ENCODE results near the gene CAB39. TPM values are rescaled to one million over a fixed set of nuclear protein-coding genes. Genes with fewer than 3 reads are reported as not detected.
A peak's percentile ranks its signal among the peaks of the same experiment; 100 is the strongest.

The CAB39 gene
- total RNA-seq, 2 experiments from 2014 or later, result 128 to 129 TPM

- Mint-ChIP-seq H3K27ac (peak overlapping the region; percentile 61), H3K27me3 (no peaks in the 10 kb centered on the region), H3K9me3 (no peaks in the 10 kb centered on the region), H3K4me1 (ENCODE audit: low read depth) (peaks cover 89% of the 10 kb centered on the region), H3K4me3 (no peak overlapping the region), H3K36me3 (peaks cover 64% of the 10 kb centered on the region)
- ChIA-PET POLR2A (no interaction called here), CTCF (interaction anchor here (1.4 kb wide), 1 partner anchor 22 kb away, joined by 4 read pairs; no protein-coding TSS in a partner anchor)
- intact Hi-C loops (cut with micrococcal nuclease), result no loop called here
- DNase-seq, result no peak
These were observed 63.1 kb downstream of the CAB39 start for GRCh38 chr2:230775737-230776136.

GRCh38 chr2:230777721-230778120 is 65.1 kb downstream of the CAB39 start:
- no peaks in the 10 kb centered on the region for H3K27me3 Mint-ChIP-seq
- no peaks in the 10 kb centered on the region for H3K9me3 Mint-ChIP-seq
- H3K27ac Mint-ChIP-seq, result peak overlapping the region; percentile 74
- intact Hi-C loops (cut with micrococcal nuclease), result no loop called here
- peaks cover 63% of the 10 kb centered on the region for H3K36me3 Mint-ChIP-seq
- peaks cover 87% of the 10 kb centered on the region for H3K4me1 Mint-ChIP-seq (ENCODE audit: low read depth)
- no peak for DNase-seq
- ChIA-PET POLR2A (interaction anchor here (1.4 kb wide), 1 partner anchor 16 kb away, joined by 4 read pairs; no protein-coding TSS in a partner anchor), CTCF (interaction anchor here (0.6 to 1.4 kb wide), 2 partner anchors 16 to 64 kb away, joined by 4 to 7 read pairs; no protein-coding TSS in a partner anchor)
- no peak overlapping the region for H3K4me3 Mint-ChIP-seq

- no peak overlapping the region for H3K4me3 Mint-ChIP-seq
- intact Hi-C loops (cut with micrococcal nuclease), result no loop called here
- CTCF ChIA-PET, result interaction anchor here (1.0 to 1.6 kb wide), 3 partner anchors 15 to 20 kb away, joined by 3 to 7 read pairs (median 5); no protein-coding TSS in a partner anchor
- peak overlapping the region; percentile 74 for H3K27ac Mint-ChIP-seq
- H3K4me1 Mint-ChIP-seq (ENCODE audit: low read depth), result peaks cover 80% of the 10 kb centered on the region
- H3K36me3 Mint-ChIP-seq, result peaks cover 58% of the 10 kb centered on the region
- no peak for DNase-seq
- no peaks in the 10 kb centered on the region for H3K27me3 Mint-ChIP-seq
- POLR2A ChIA-PET, result interaction anchor here (1.4 kb wide), 1 partner anchor 16 kb away, joined by 4 read pairs; no protein-coding TSS in a partner anchor
- no peaks in the 10 kb centered on the region for H3K9me3 Mint-ChIP-seq
These were observed 65.9 kb downstream of the CAB39 start for GRCh38 chr2:230778350-230779063.

GRCh38 chr2:230779126-230779525 is 66.5 kb downstream of the CAB39 start:
- no peaks in the 10 kb centered on the region for H3K9me3 Mint-ChIP-seq
- H3K36me3 Mint-ChIP-seq, result peaks cover 58% of the 10 kb centered on the region
- H3K27ac Mint-ChIP-seq, result peak overlapping the region; percentile 84
- intact Hi-C loops (cut with micrococcal nuclease), result no loop called here
- no peaks in the 10 kb centered on the region for H3K27me3 Mint-ChIP-seq
- peaks cover 80% of the 10 kb centered on the region for H3K4me1 Mint-ChIP-seq (ENCODE audit: low read depth)
- ChIA-PET CTCF (interaction anchor here (1.0 to 1.6 kb wide), 3 partner anchors 15 to 19 kb away, joined by 3 to 7 read pairs (median 5); no protein-coding TSS in a partner anchor), POLR2A (interaction anchor here (1.4 kb wide), 1 partner anchor 15 kb away, joined by 4 read pairs; no protein-coding TSS in a partner anchor)
- peak; percentile 54 for DNase-seq
- no peak overlapping the region for H3K4me3 Mint-ChIP-seq

GRCh38 chr2:230779607-230780006 is 67.0 kb downstream of the CAB39 start:
- ChIA-PET POLR2A (no interaction called here), CTCF (interaction anchor here (1.0 to 1.6 kb wide), 2 partner anchors 17 to 19 kb away, joined by 3 to 5 read pairs; no protein-coding TSS in a partner anchor)
- peaks cover 60% of the 10 kb centered on the region for H3K36me3 Mint-ChIP-seq
- no peak overlapping the region for H3K4me3 Mint-ChIP-seq
- H3K9me3 Mint-ChIP-seq, result no peaks in the 10 kb centered on the region
- no peaks in the 10 kb centered on the region for H3K27me3 Mint-ChIP-seq
- peaks cover 81% of the 10 kb centered on the region for H3K4me1 Mint-ChIP-seq (ENCODE audit: low read depth)
- H3K27ac Mint-ChIP-seq, result peak overlapping the region; percentile 84
- intact Hi-C loops (cut with micrococcal nuclease), result no loop called here
- no peak for DNase-seq

GRCh38 chr2:230781130-230781797 is 68.6 kb downstream of the CAB39 start:
- ChIA-PET POLR2A (interaction anchor here (1.0 to 3.4 kb wide), 3 partner anchors 12 to 67 kb away, joined by 3 to 20 read pairs (median 6); no protein-coding TSS in a partner anchor), CTCF (interaction anchor here (0.6 to 1.9 kb wide), 3 partner anchors 11 to 90 kb away, joined by 3 to 9 read pairs (median 6); no protein-coding TSS in a partner anchor)
- Mint-ChIP-seq H3K4me3 (peak overlapping the region; percentile 2), H3K4me1 (ENCODE audit: low read depth) (peaks cover 80% of the 10 kb centered on the region), H3K36me3 (peaks cover 63% of the 10 kb centered on the region), H3K27ac (peak overlapping the region; percentile 84), H3K27me3 (no peaks in the 10 kb centered on the region), H3K9me3 (no peaks in the 10 kb centered on the region)
- intact Hi-C loops (cut with micrococcal nuclease), result loop anchor here (1.0 kb wide), 2 partner anchors 13 to 120 kb away; no protein-coding TSS in a partner anchor
- DNase-seq, result peak; percentile 74

- no peaks in the 10 kb centered on the region for H3K27me3 Mint-ChIP-seq
- ChIA-PET POLR2A (interaction anchor here (0.6 to 3.4 kb wide), 2 partner anchors 10 to 15 kb away, joined by 3 to 20 read pairs; no protein-coding TSS in a partner anchor), CTCF (interaction anchor here (0.6 to 0.9 kb wide), 2 partner anchors 10 to 68 kb away, joined by 3 read pairs; no protein-coding TSS in a partner anchor)
- H3K36me3 Mint-ChIP-seq, result peaks cover 66% of the 10 kb centered on the region
- no peak overlapping the region for H3K4me3 Mint-ChIP-seq
- peaks cover 13% of the 10 kb centered on the region for H3K9me3 Mint-ChIP-seq
- no peak for DNase-seq
- peak overlapping the region; percentile 15 for H3K27ac Mint-ChIP-seq
- intact Hi-C loops (cut with micrococcal nuclease), result no loop called here
- peaks cover 73% of the 10 kb centered on the region for H3K4me1 Mint-ChIP-seq (ENCODE audit: low read depth)
These were observed 70.5 kb downstream of the CAB39 start for GRCh38 chr2:230783101-230783500.

- ChIA-PET POLR2A (no interaction called here), CTCF (interaction anchor here (1.0 kb wide), 1 partner anchor 9 kb away, joined by 3 read pairs; no protein-coding TSS in a partner anchor)
- Mint-ChIP-seq H3K27ac (peak overlapping the region; percentile 33), H3K4me3 (no peak overlapping the region), H3K4me1 (ENCODE audit: low read depth) (peaks cover 69% of the 10 kb centered on the region), H3K36me3 (peaks cover 70% of the 10 kb centered on the region), H3K9me3 (peaks cover 26% of the 10 kb centered on the region), H3K27me3 (no peaks in the 10 kb centered on the region)
- intact Hi-C loops (cut with micrococcal nuclease), result no loop called here
- DNase-seq, result no peak
These were observed 72.2 kb downstream of the CAB39 start for GRCh38 chr2:230784795-230785194.

GRCh38 chr2:230785346-230785745 is 72.7 kb downstream of the CAB39 start:
- Mint-ChIP-seq H3K4me3 (no peak overlapping the region), H3K36me3 (peaks cover 71% of the 10 kb centered on the region), H3K4me1 (ENCODE audit: low read depth) (peaks cover 69% of the 10 kb centered on the region), H3K27me3 (no peaks in the 10 kb centered on the region), H3K27ac (peak overlapping the region; percentile 33), H3K9me3 (peaks cover 26% of the 10 kb centered on the region)
- DNase-seq, result no peak
- intact Hi-C loops (cut with micrococcal nuclease), result no loop called here
- POLR2A ChIA-PET, result interaction anchor here (0.5 kb wide), 1 partner anchor 22 kb away, joined by 3 read pairs; no protein-coding TSS in a partner anchor
- CTCF ChIA-PET, result interaction anchor here (1.0 to 2.5 kb wide), 2 partner anchors 8 to 13 kb away, joined by 3 to 6 read pairs; no protein-coding TSS in a partner anchor

GRCh38 chr2:230787101-230787500 is 74.5 kb downstream of the CAB39 start:
- Mint-ChIP-seq H3K4me1 (ENCODE audit: low read depth) (peaks cover 64% of the 10 kb centered on the region), H3K27ac (no peak overlapping the region), H3K4me3 (no peak overlapping the region), H3K27me3 (no peaks in the 10 kb centered on the region), H3K9me3 (peaks cover 26% of the 10 kb centered on the region), H3K36me3 (peaks cover 73% of the 10 kb centered on the region)
- DNase-seq, result no peak
- POLR2A ChIA-PET, result no interaction called here
- intact Hi-C loops (cut with micrococcal nuclease), result no loop called here
- CTCF ChIA-PET, result interaction anchor here (0.6 to 2.5 kb wide), 3 partner anchors 11 to 1163 kb away, joined by 3 to 6 read pairs (median 4); no protein-coding TSS in a partner anchor

- H3K36me3 Mint-ChIP-seq, result peaks cover 81% of the 10 kb centered on the region
- peaks cover 26% of the 10 kb centered on the region for H3K9me3 Mint-ChIP-seq
- POLR2A ChIA-PET, result no interaction called here
- CTCF ChIA-PET, result interaction anchor here (1.5 kb wide), 1 partner anchor 10 kb away, joined by 6 read pairs; no protein-coding TSS in a partner anchor
- H3K27ac Mint-ChIP-seq, result peak overlapping the region; percentile 72
- no peaks in the 10 kb centered on the region for H3K27me3 Mint-ChIP-seq
- no peak overlapping the region for H3K4me3 Mint-ChIP-seq
- no peak for DNase-seq
- intact Hi-C loops (cut with micrococcal nuclease), result no loop called here
- peaks cover 73% of the 10 kb centered on the region for H3K4me1 Mint-ChIP-seq (ENCODE audit: low read depth)
These were observed 76.0 kb downstream of the CAB39 start for GRCh38 chr2:230788554-230789175.

Data from activated CD4-positive, alpha-beta memory T cell treated with anti-CD3 and anti-CD28 coated beads for 36 hours (primary cell).